Measurements from ENCODE around the gene HECTD2. TPM values are rescaled to one million over a fixed set of nuclear protein-coding genes. Genes with fewer than 3 reads are reported as not detected.

The HECTD2 gene
- total RNA-seq, 2 experiments from 2014 or later, result 0.16 to 0.78 TPM

DNA sequence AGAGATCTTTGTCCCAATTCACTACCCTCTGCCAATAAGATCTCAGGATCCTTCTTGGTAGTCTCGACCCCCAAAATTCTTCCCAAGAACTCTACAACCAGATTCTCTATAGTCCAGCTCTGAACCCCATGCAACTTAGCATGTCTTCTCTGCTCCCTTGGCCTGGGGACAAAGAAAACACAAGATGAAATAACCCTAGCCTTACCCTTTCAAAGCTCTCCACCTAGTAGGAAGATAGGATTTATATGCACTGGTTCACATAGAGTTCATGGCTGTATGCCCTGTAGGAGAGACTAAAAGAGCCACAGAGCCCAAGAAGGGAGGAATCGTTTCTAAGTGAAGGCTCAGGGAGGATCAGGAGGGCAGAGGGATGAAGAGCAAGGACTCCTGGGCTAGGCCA is 126.6 kb downstream of the HECTD2 start:
- Histone ChIP-seq H3K4me2 (ENCODE audit: low read length) (no peak overlapping the region), H3K36me3 (ENCODE audit: insufficient read depth, low read length) (no peaks in the 10 kb centered on the region), H3K4me3 (ENCODE audit: low read depth, low read length, poor library complexity, severe bottlenecking) (no peak overlapping the region), H3K27ac (ENCODE audit: low read depth, low read length, poor library complexity, severe bottlenecking) (no peak overlapping the region), H3K4me1 (ENCODE audit: insufficient read depth, low read length, poor library complexity, severe bottlenecking) (no peaks in the 10 kb centered on the region), H2AFZ (ENCODE audit: low read length) (no peak overlapping the region), H3K9me3 (ENCODE audit: low read length) (no peaks in the 10 kb centered on the region), H3K79me2 (ENCODE audit: insufficient read depth, low read depth, low read length) (no peaks in the 10 kb centered on the region), H3K9me2 (ENCODE audit: insufficient read depth, low read length) (no peaks in the 10 kb centered on the region), H4K20me1 (ENCODE audit: insufficient read depth, low read length) (no peaks in the 10 kb centered on the region)
- intact Hi-C loops (cut with micrococcal nuclease; ENCODE audit: unreplicated experiment), result no loop called here
- no TSS peak for BruUV-seq (replicated peaks)
- POLR2A ChIA-PET, result no interaction called here
- TF ChIP-seq, protein P1, sequence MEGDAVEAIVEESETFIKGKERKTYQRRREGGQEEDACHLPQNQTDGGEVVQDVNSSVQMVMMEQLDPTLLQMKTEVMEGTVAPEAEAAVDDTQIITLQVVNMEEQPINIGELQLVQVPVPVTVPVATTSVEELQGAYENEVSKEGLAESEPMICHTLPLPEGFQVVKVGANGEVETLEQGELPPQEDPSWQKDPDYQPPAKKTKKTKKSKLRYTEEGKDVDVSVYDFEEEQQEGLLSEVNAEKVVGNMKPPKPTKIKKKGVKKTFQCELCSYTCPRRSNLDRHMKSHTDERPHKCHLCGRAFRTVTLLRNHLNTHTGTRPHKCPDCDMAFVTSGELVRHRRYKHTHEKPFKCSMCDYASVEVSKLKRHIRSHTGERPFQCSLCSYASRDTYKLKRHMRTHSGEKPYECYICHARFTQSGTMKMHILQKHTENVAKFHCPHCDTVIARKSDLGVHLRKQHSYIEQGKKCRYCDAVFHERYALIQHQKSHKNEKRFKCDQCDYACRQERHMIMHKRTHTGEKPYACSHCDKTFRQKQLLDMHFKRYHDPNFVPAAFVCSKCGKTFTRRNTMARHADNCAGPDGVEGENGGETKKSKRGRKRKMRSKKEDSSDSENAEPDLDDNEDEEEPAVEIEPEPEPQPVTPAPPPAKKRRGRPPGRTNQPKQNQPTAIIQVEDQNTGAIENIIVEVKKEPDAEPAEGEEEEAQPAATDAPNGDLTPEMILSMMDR (conservative IDR thresholded peaks at IDR 0.05; ENCODE audit: low read length), result no peak
- no peak for TF ChIP-seq EZH2phosphoT487 (IDR thresholded peaks at IDR 0.05; ENCODE audit: borderline replicate concordance, low read depth, low read length)
- CTCF ChIA-PET (ENCODE audit: unreplicated experiment), result no interaction called here
- no peak for DNase-seq (ENCODE audit: low spot score)

DNA sequence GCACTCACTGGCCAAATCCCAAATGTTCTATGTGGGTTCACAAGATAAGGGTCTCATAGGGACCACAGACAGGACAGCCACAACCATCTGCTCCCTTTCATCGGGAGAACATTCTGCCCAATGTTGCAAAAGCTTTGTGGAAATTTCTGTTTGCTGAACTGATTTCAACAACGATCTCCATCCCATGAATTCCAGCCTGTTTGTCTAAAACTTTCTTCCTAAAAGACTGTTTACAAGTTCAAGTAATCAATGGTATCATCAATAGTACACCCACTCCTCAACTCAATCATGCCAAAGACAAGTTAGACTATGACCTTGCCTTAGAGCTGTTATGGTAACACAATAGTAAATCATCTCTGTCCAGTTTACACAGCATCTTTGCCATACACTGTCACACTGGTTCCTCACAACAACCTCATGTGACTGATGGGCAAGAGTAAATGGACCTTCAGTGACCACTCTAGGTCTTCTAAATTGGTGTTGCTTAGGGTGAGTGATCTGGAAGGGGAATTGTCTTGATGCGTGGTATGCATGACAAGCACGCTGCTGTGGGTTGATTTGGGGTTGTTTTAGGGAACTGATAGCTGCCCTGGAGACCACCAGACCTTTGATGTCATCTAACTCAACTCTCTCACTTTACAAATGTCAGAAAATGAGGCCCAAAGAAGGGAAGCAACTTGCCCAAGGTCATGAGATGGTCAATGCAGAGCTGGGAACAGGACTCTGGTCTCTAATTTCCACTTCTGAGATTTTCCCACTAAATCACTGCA is 127.7 kb downstream of the HECTD2 start:
- Histone ChIP-seq H3K4me1 (ENCODE audit: insufficient read depth, low read length, poor library complexity, severe bottlenecking) (no peaks in the 10 kb centered on the region), H4K20me1 (ENCODE audit: insufficient read depth, low read length) (no peaks in the 10 kb centered on the region), H3K4me2 (ENCODE audit: low read length) (no peak overlapping the region), H3K9me2 (ENCODE audit: insufficient read depth, low read length) (no peaks in the 10 kb centered on the region), H3K27ac (ENCODE audit: low read depth, low read length, poor library complexity, severe bottlenecking) (no peak overlapping the region), H3K4me3 (ENCODE audit: low read depth, low read length, poor library complexity, severe bottlenecking) (no peak overlapping the region), H2AFZ (ENCODE audit: low read length) (no peak overlapping the region), H3K9me3 (ENCODE audit: low read length) (no peaks in the 10 kb centered on the region), H3K36me3 (ENCODE audit: insufficient read depth, low read length) (no peaks in the 10 kb centered on the region), H3K79me2 (ENCODE audit: insufficient read depth, low read depth, low read length) (no peaks in the 10 kb centered on the region)
- TF ChIP-seq EZH2phosphoT487 (IDR thresholded peaks at IDR 0.05; ENCODE audit: borderline replicate concordance, low read depth, low read length), result no peak
- TF ChIP-seq, protein P1 (conservative IDR thresholded peaks at IDR 0.05; ENCODE audit: low read length), result no peak
- ChIA-PET CTCF (ENCODE audit: unreplicated experiment) (no interaction called here), POLR2A (no interaction called here)
- no TSS peak for BruUV-seq (replicated peaks)
- intact Hi-C loops (cut with micrococcal nuclease; ENCODE audit: unreplicated experiment), result no loop called here
- DNase-seq (ENCODE audit: low spot score), result no peak

DNA sequence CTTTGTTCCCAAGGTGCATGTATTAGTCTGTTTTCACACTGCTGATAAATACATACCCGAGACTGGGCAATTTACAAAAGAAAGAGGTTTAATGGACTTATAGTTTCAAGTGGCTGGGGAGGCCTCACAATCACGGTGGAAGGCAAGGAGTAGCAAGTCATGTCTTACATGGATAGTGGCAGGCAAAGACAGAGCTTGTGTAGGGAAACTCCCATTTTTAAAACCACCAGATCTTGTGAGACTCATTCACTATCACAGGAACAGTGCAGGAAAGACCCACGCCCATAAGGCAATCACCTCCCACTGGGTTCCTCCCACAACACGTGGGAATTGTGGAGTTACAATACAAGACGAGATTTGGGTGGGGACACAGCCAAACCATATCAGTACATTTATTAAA is 129.8 kb downstream of the HECTD2 start:
- DNase-seq (ENCODE audit: low spot score), result no peak
- no peaks in the 10 kb centered on the region for H3K9me2 ChIP-seq (ENCODE audit: insufficient read depth, low read length)
- H3K4me1 ChIP-seq (ENCODE audit: insufficient read depth, low read length, poor library complexity, severe bottlenecking), result no peaks in the 10 kb centered on the region
- no peaks in the 10 kb centered on the region for H3K9me3 ChIP-seq (ENCODE audit: low read length)
- no peaks in the 10 kb centered on the region for H3K79me2 ChIP-seq (ENCODE audit: insufficient read depth, low read depth, low read length)
- no peaks in the 10 kb centered on the region for H3K36me3 ChIP-seq (ENCODE audit: insufficient read depth, low read length)
- no TSS peak for BruUV-seq (replicated peaks)
- no peaks in the 10 kb centered on the region for H4K20me1 ChIP-seq (ENCODE audit: insufficient read depth, low read length)
- H3K4me3 ChIP-seq (ENCODE audit: low read depth, low read length, poor library complexity, severe bottlenecking), result no peak overlapping the region
- ChIA-PET CTCF (ENCODE audit: unreplicated experiment) (no interaction called here), POLR2A (interaction anchor here (1.0 kb wide), 1 partner anchor 12 kb away, joined by 3 read pairs; no protein-coding TSS in a partner anchor)
- no peak overlapping the region for H3K27ac ChIP-seq (ENCODE audit: low read depth, low read length, poor library complexity, severe bottlenecking)
- no peak overlapping the region for H3K4me2 ChIP-seq (ENCODE audit: low read length)
- intact Hi-C loops (cut with micrococcal nuclease; ENCODE audit: unreplicated experiment), result no loop called here
- TF ChIP-seq, protein P1 (conservative IDR thresholded peaks at IDR 0.05; ENCODE audit: low read length), result no peak
- TF ChIP-seq EZH2phosphoT487 (IDR thresholded peaks at IDR 0.05; ENCODE audit: borderline replicate concordance, low read depth, low read length), result no peak
- no peak overlapping the region for H2AFZ ChIP-seq (ENCODE audit: low read length)
